Measurements from ENCODE around the gene CXCL17. TPM values are rescaled to one million over a fixed set of nuclear protein-coding genes. Genes with fewer than 3 reads are reported as not detected.

Gene CXCL17
- total RNA-seq, 1 donor: not detected

GRCh38 chr19:42401365-42402303 is 41.1 kb downstream of the CXCL17 start:
- peak; percentile 82 for TF ChIP-seq CTCF (IDR thresholded peaks at IDR 0.05; ENCODE audit: insufficient read depth, low read depth, low read length)
- H3K4me3 ChIP-seq (ENCODE audit: low read depth, low read length): peak overlapping the region; percentile 65
- DNase-seq (ENCODE audit: low read depth): peak; percentile 82

GRCh38 chr19:42400404-42400803 is 42.3 kb downstream of the CXCL17 start:
- no peak for DNase-seq (ENCODE audit: low read depth)
- no peak for TF ChIP-seq CTCF (IDR thresholded peaks at IDR 0.05; ENCODE audit: insufficient read depth, low read depth, low read length)
- no peak overlapping the region for H3K4me3 ChIP-seq (ENCODE audit: low read depth, low read length)

- no peak for DNase-seq (ENCODE audit: low read depth)
- H3K4me3 ChIP-seq (ENCODE audit: low read depth, low read length): peak overlapping the region; percentile 75
- no peak for TF ChIP-seq CTCF (IDR thresholded peaks at IDR 0.05; ENCODE audit: insufficient read depth, low read depth, low read length)
Measured at GRCh38 chr19:42397263-42398166, 45.2 kb downstream of the CXCL17 start.

- peak overlapping the region; percentile 75 for H3K4me3 ChIP-seq (ENCODE audit: low read depth, low read length)
- TF ChIP-seq CTCF (IDR thresholded peaks at IDR 0.05; ENCODE audit: insufficient read depth, low read depth, low read length): no peak
- DNase-seq (ENCODE audit: low read depth): peak; percentile 99
Measured at GRCh38 chr19:42396381-42397262, 46.1 kb downstream of the CXCL17 start.

- H3K4me3 ChIP-seq (ENCODE audit: low read depth, low read length): no peak overlapping the region
- no peak for DNase-seq (ENCODE audit: low read depth)
- TF ChIP-seq CTCF (IDR thresholded peaks at IDR 0.05; ENCODE audit: insufficient read depth, low read depth, low read length): no peak
Measured at GRCh38 chr19:42394751-42395150, 48.0 kb downstream of the CXCL17 start.

- no peak for DNase-seq (ENCODE audit: low read depth)
- H3K4me3 ChIP-seq (ENCODE audit: low read depth, low read length): no peak overlapping the region
- no peak for TF ChIP-seq CTCF (IDR thresholded peaks at IDR 0.05; ENCODE audit: insufficient read depth, low read depth, low read length)
Measured at GRCh38 chr19:42392165-42392564, 50.6 kb downstream of the CXCL17 start.

All from fibroblast of villous mesenchyme (primary cell).